HG03139 (cell line): ENCODE results near the gene TP53.

ENCODE experiments used
- ATAC-seq: cut with Tn5 transposase; IDR thresholded peaks from one replicate; pipeline ENCODE4 v1.9.1; 2021; ENCODE audit not compliant: unreplicated experiment

Gene TP53

DNA sequence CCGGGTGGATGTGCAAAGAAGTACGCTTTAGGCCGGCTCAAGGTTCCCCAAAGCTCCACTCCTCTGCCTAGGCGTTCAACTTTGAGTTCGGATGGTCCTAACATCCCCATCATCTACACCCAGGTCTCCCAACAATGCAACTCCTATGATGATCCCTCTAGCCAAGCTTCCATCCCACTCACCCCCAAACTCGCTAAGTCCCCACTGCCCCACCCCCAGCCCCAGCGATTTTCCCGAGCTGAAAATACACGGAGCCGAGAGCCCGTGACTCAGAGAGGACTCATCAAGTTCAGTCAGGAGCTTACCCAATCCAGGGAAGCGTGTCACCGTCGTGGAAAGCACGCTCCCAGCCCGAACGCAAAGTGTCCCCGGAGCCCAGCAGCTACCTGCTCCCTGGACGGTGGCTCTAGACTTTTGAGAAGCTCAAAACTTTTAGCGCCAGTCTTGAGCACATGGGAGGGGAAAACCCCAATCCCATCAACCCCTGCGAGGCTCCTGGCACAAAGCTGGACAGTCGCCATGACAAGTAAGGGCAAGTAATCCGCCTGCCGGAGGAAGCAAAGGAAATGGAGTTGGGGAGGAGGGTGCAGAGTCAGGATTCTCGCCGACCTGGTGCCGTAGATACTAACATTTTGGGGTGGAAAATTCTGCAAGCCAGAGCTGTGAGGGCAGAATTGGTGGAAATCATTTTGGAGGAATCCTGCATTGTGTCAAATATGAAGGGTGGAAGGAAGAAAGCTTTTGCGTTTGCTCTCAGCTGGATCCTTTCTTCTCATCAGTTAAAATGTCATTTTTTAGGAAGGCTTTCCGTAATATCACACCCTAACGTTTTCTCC is at the start of gene TP53:
Gene TP53, minus strand, starts transcription at position 419 of the 836 bp plus-strand sequence. CDS start 10,896 bp downstream, outside the sequence.
- no peak for ATAC-seq

DNA sequence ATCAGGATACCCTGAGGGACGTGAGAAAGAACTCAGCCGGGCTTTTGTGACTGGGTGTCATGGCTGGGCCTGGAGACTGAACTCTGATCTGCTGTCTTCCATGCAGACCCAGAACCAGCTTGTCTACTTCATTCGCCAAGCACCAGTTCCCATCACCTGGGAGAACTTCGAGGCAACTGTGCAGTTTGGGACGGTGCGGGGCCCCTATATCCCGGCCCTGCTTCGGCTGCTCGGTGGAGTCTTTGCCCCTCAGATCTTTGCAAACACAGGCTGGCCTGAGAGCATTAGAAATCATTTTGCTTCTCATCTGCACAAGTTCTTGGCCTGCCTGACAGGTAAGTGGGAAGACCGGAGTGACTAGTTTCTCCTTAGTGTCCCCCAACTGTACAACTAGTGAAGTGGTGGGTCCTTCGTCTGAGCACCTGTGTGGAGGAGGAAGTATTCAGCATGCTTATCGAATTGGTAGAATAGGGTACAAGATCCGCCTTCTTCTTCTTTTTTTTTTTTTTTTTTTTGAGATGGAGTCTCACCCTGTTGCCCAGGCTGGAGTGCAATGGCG is 45.8 kb upstream of the TP53 start:
- ATAC-seq, result no peak

DNA sequence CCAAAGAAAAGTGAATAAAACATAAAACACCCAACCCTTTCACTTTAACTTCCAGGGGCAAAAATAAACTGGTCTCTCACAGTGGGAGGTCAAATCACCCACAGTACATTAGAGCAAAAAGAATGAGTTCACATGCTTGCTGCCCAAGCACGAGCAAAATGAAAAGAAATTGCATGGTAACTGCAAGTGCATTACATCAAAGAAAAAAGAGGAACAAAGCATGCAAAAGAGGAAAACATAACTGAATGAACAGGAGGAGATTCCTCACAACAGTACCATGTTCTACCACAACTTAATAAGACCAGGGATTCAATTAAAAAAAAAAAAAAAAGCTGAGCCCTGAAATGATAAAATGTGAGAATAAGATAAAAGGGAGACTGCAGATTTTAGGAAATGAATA is 42.5 kb upstream of the TP53 start:
- ATAC-seq, result no peak

DNA sequence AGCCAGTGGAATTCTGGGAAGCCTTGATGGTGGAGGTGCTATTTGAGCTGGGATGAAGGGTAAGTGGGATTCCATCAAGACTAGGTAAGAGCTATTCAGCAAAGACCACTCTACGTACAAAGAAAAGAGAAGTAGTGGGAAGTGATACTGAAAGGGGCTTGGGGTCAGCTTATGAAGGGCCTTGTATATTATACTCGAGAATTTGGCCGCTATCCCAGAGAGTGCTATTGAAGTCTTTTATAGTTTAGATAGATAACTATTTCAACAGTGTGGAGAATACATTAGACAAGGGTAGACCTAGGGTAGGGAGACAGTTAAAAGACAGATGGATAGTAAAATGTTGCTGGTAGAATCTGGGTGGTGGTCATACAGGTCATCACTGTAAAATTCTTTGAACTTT is 40.6 kb upstream of the TP53 start:
- no peak for ATAC-seq

DNA sequence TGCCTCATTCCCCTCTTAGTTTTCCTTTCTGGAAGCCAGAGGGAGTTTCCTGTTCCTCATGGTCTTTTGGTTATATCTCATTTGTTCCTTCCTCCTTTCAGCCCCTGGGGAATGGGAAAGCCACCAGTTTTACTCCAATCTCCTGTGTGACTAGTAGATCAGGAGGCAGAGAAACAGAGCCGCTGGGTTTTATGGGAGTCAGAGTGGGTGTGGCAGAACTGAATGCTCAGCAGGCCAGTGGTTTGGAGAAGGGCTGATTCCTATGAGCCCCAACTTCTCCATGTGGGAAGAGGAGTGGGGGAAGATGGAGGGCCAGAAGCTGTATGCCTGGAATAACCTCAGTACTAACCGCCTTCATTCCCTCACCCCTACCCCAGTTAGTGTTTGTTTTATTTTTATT is 34.3 kb upstream of the TP53 start:
- ATAC-seq, result no peak

DNA sequence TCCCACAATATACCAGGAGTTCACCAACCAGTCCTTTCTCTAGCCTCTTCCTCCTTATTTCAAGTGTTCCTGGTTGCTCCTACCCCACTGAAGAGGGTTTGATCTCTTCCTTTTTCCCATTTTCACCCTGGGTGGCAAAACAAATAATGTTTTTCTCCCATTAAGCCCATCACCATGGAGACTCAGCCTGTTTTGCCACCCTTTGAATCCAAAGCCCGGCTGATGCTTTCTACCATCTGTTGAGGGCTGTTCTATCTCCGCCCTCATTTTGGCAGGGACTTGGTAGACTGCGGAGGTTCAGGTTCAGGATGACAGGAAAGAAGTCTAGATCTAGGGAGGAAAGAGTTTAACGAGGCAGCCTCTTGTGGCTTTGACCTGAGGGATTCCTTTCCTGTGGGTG is 32.8 kb upstream of the TP53 start:
- ATAC-seq, result no peak

DNA sequence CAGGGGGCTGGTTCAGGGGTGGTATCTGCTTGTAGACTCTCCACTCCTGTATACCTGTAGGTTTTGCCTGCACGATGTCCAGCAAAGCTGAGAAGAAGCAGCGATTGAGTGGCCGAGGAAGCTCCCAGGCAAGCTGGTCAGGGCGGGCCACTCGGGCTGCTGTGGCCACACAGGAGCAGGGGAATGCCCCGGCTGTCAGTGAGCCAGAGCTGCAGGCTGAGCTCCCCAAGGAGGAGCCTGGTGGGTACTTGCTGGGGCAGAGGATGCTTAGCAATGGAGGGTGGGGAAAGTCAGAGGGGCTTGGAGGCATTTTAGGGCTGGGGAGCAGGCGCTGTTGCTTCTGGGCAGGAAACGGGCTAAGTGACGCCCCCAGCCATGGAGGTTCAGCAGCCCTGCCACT is 32.4 kb upstream of the TP53 start:
- ATAC-seq, result no peak

DNA sequence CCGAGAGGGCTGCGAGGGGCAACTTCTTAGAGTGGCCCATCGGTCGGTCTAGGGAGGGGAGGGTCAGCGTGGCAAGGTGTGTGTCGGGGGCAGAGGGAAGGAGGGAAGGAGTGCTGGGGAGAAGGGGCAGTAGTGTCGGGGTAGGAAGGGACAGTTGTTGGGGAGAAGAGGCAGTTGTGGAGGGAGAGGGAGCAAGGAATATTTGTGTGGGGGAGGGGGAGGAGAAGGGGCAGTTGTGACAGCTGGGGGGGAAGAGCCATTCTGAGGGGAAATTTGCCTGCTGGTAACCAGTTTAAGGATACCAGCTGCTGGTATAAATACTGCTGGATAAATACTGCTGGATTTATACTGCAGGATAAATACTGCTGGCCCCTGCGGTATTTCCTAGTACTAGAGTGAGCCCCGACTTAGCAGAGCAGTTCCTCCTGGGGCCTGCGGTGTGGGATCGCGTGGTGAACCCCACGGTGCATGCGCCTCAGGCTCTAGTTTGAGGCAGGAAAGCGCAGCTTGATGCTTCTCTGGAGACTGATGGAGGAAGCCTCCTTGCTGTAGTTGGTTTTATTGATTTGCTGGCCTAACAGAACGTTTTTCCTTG is 30.6 kb upstream of the TP53 start:
- no peak for ATAC-seq

DNA sequence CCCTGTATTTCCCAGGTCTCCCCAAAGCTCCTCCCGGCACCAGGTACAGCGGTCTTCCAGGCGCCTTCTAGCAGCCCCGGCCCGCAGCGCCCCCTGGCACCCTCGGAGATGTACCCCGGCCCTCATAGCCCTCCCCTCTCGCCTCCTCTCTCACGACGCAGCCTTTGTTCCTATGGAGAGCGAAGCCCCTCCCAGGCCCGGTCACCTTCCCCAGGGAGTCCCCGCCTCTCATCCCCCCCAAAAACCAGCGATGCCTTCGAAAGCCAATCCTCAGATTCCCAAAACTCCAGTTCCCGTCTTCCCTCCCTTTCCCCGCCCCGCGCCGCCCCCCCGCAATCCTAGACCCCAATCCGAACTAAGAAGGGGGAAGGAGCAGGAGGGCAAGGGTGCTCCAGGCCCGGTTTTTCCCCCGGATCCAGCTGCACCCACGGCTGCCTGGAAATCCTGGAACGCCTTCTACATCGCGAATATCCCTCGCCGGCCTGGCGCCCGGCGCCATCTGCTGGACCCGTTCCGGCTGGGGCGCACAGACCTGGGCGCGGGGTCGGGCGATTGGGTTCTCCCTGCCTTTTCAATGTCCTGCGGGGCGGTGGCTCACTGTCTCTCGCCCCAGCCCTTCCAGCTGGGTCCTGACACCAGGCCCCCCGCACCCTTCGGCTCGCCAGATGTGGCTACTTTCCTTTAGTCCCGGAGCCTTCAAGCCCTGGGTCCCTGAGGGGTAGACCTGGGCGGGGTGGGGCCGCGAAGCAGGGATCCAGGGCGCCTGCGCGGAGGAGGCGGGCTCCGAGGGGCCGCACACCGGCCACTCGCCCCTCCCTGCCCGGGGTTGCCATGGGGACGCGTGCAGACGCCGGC is 29.8 kb upstream of the TP53 start, which contains the start of gene DNAH2:
Gene DNAH2, plus strand, starts transcription at position 844 of the 855 bp plus-strand sequence. CDS start 1,991 bp downstream, outside the sequence.
- ATAC-seq, result no peak

DNA sequence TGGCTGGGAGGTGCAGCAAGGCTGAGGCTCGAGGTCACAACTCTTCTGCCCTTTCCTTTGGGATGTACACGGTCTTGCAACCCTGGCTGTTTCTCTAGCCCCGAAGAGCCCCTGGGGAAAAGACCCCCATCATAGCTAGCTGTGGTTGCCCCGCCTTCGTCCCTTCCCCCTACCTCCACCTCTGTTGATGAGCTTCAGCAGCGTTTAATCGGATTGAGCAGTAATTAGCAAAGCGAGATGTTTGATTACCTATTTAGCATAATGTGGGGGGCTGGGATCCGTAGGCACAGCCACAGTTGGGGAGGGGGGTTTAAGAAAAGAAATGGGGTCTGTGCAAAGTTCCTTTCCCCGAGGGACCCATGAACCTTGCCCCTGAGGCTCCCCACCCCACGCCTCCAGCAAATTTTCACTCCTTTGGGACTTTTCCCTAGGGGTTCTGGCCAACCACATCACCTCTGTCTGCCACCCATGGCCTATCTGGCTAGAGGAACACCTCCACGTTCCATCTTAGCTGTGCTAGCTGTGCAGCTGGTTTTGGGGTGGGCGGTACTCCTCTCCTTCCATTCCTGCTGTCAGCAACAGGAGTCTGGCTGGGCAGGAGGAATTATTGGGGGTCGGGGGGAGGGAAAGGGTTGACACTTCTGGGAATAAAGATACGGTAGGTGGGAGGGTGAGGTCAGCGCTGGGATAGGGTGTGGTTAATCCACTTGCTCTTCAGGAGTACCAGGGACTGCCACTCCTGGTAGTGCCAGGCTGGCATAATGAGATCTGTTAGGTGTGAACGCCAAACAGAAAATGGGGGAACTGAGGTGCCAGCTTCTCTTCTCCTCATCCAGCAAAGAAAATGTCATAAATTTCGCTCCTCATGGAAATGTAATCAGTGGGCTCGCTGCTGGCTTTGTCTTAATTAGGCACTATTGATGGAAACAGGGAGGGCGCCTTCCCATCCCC is 28.9 kb upstream of the TP53 start:
- ATAC-seq, result no peak

DNA sequence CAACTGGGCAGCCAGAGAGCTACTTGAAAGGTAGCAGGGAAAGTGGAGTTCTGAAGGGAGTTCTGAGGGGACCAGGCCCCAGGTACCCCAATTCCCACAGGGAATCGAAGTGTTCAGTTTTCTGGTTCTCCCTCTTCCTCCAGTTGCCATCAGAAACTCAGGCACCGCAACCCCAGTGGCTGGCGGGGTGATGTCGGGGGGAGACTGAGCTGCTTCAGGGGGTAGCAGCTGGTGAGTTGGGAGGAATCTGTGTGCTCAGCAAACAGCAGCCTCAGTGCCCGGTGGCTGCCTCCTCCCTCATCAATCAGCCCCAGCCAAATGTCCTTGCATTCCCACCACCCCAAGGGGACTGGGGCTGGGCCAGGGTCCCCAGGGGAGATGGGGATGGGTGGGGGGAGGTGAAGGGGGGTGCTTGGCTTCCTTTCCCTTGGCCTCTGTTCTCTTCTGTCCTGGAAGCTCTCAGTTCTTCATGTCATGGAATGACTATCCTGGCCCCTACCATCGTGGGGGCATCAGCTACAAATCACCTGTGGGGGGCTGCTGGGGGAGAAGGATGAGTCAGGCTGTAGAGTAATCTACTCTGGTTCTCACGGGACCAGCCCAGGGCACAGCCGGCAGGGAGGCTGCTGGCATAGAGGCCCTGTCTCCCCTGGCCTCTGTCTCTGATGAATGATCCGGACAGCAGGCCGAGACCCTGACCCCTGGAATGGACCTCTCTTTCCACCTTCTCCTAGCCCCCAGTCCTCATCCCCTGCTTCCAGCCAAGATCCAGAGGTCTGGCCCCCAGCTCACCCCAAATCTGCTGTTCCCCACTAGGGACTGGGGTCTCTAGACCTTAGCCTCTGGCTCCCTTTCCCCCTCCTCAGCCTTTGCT is 27.7 kb upstream of the TP53 start:
- no peak for ATAC-seq

DNA sequence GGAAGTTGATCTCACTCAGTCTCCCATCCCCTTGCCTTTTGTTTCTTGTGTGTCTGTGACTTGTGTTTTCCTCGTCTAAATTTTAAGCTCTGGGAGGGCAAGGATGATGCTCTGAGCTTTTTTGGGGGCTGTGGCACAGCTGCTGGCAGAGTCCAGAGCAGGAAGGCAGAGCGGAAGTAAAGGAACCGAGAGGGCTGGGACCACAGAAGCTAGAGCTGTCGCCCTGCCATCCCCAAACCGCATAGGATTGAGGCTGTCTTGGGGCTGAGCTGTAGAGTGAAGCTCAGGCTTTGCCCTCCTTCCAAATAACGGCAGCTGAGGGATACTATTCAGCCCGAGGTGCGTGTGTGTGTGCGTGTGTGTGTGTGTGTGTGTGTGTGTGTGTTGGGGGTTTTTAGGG is 26.5 kb upstream of the TP53 start:
- no peak for ATAC-seq

DNA sequence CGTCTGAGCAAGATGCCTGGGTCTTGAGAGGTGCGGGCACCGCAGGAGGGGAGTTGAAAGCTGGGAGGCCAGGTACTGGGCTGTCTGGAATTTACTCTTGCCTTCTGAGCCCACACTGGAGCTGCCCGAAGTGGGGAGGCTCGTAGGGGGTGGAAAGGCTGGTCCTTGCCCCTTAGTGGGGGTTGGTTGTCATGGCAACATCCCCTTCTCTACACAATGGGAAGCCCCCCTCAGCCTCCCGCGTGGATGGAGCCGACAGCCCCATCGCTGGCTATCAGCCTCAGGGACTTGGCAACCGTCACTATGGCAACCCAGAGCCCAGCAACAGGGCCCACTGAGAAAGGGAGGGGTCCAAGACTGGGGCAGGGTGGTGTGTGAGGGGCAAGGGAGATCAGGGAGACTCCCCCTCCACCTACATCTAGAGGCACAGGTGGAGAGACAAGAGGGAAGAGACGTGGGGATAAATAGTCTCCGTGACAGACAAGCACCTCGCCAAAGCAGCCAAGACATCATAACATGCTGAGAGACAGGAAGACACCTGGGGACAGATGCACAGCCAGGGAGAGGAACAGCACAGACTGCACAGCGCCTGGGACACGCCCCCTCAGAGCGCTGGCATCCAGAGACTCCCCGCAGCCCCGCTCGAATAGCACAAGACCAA is 25.0 kb upstream of the TP53 start:
- ATAC-seq, result no peak

DNA sequence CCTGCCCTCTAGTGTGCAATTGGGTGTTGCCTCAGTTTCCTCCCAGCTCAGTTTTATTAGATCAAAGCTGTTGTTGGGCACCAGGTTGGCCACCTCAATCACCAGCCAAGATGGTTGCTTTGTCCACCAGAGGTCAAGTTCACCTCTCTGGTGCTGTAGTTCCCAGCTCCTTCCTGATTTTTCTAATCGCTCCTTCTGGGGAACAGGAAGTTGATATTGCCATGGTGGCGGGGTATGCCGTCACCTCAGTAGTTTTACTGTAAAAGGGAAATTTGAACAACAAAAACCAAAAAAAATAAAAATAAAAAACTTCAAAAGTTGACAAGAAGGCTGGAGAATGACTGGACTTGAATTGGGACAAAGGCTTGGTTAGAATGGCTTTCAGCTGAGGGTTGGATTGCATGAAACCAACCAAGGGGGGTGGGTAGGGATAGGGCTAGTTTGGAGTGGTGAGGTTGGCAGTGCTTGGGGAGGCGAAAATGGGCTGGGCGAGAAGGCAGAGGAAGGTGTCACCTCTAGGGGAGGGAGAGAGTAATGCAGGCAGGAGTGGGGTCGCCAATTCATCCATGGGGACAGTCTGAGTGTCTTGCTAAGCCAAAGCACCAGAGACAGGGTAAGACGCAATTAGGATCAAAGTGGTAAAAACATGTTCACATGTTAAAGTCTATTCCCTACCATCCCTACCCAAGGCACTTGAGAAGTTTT is 23.9 kb upstream of the TP53 start:
- no peak for ATAC-seq

DNA sequence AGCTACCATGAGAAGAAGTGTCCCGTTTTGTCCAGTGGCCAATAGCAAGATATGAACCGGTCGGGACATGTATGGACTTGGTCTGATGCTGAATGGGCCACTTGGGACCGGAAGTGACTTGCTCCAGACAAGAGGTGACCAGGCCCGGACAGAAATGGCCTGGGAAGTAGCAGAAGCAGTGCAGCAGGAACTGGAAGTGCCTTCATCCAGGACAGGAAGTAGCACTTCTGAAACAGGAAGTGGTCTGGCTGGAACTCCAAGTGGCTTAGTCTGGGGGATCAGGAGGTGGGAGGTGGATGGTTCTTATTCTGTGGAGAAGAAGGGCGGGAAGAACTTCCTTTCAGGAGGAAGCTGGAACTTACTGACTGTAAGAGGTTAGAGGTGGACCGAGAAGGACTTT is 23.0 kb upstream of the TP53 start:
- ATAC-seq, result no peak

DNA sequence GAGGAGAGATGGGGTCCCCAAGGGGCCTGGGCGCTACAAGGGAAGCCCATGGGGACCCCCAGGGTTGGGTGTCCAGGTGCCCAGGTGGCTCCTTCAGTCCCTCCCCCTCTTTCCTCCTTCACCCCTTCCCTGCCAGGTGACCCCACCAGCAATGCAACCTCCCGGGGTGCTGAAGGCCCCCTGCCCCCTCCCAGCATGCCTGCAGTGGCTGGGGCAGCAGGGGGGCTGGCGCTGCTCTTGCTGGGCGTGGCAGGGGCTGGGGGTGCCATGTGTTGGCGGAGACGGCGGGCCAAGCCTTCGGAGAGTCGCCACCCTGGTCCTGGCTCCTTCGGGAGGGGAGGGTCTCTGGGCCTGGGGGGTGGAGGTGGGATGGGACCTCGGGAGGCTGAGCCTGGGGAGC is 21.7 kb upstream of the TP53 start:
- ATAC-seq, result no peak

DNA sequence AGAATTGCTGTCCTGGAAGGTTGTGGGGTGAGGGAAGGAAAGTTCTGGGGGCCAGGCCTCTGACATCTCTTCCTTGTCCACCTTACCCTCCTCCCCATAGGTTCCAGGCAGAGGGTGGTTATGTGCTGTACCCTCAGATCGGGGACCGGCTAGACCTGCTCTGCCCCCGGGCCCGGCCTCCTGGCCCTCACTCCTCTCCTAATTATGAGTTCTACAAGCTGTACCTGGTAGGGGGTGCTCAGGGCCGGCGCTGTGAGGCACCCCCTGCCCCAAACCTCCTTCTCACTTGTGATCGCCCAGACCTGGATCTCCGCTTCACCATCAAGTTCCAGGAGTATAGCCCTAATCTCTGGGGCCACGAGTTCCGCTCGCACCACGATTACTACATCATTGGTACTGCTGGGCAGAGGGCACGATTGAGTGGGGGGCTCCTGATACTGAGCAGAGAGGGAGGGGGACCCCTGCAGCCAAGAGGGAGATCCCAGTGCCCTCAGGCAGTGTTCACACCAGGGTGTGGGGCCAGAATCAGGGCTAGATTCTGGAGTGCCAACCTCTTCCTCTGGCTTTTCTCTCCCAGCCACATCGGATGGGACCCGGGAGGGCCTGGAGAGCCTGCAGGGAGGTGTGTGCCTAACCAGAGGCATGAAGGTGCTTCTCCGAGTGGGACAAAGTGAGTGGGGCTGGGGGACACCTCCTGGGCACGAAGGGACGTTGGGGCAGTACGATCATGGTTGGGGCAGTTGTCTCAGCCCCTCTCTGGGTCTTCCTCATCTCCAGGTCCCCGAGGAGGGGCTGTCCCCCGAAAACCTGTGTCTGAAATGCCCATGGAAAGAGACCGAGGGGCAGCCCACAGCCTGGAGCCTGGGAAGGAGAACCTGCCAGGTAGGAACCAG is 20.8 kb upstream of the TP53 start:
- no peak for ATAC-seq
